Lower leg skin (tissue), 4 donors: ENCODE measurements around the gene GFPT1. TPM values are rescaled to one million over a fixed set of nuclear protein-coding genes. Genes with fewer than 3 reads are reported as not detected.
A peak's percentile ranks its signal among the peaks of the same experiment; 100 is the strongest.

ENCODE experiments used
- DNase-seq, 2 donors: peaks; one replicate each; pipeline ENCODE4 v3.0.0-alpha.2; 2019; ENCODE audit warnings: low spot score in 2 of 2
- H3K4me3 ChIP-seq: fragments of 200-600 bp; sonication (generic); 2 replicates; pipeline ENCODE4 v1.5.1; 2017; ENCODE audit warnings: mild to moderate bottlenecking, low read depth; ENCODE audit not compliant: poor library complexity, severe bottlenecking
- CTCF ChIP-seq, 3 donors: fragments of 450-650 bp; IDR thresholded peaks; one replicate each; pipeline ENCODE4 v1.5.1; 2016; ENCODE audit warnings: antibody characterized with exemption in 3 of 3, mild to moderate bottlenecking in 3 of 3, moderate library complexity in 2 of 3
- POLR2A ChIP-seq, 2 donors: fragments of 450-650 bp; IDR thresholded peaks; one replicate each; pipeline ENCODE4 v1.6.1; 2016 to 2017; ENCODE audit warnings: antibody characterized with exemption in 2 of 2, mild to moderate bottlenecking in 1 of 2, moderate library complexity in 1 of 2
- WGBS, 2 donors: methylation state at CpG; one replicate each; pipeline ENCODE4 v1.1.5; 2018; 5-methylcytosine and 5-hydroxymethylcytosine counted together
- intact Hi-C: fragments of 100-400 bp; cut with DNase I; formaldehyde crosslinking; loops from one replicate; pipeline ENCODE4 v1.15.0; 2023; ENCODE audit warnings: low total_unique reads
- total RNA-seq, 4 donors: library from RNA; depleted of rRNA; stranded (reverse); fragments of >200 nt; gene quantifications; one replicate each; pipeline ENCODE4 v1.1.0, GENCODE V29; 2016

GFPT1 gene
- total RNA-seq, 4 donors from 2014 or later: 9.5 to 12.4 (median 11.2) TPM

- H3K4me3 ChIP-seq: peak overlapping the region; percentile 45
- no peak for TF ChIP-seq POLR2A (IDR thresholded peaks at IDR 0.05)
- peak in 1 of 3 donors; percentile 78 for TF ChIP-seq CTCF (IDR thresholded peaks at IDR 0.05)
- 0 to 1% methylated on average over 38 to 39 of the region's 61 CpGs for whole genome bisulfite sequencing, 2 donors
- intact Hi-C loops: loop anchor here (5.0 kb wide), 1 partner anchor 295 kb away; the partner anchor contains the start of gene ANTXR1
- DNase-seq: peak; percentile 70 to 96
Measured at GRCh38 chr2:69306822-69307578, 80.0 kb downstream of the GFPT1 start.

GRCh38 chr2:69306393-69306821, 80.6 kb downstream of the GFPT1 start:
- WGBS, 2 donors: 0 to 2% methylated on average over 25 to 31 of the region's 31 CpGs
- peak overlapping the region; percentile 45 for H3K4me3 ChIP-seq
- intact Hi-C loops: loop anchor here (5.0 kb wide), 1 partner anchor 294 kb away; the partner anchor contains the start of gene ANTXR1
- no peak for DNase-seq
- TF ChIP-seq CTCF (IDR thresholded peaks at IDR 0.05): no peak
- no peak for TF ChIP-seq POLR2A (IDR thresholded peaks at IDR 0.05)

GRCh38 chr2:69305712-69306392, 81.2 kb downstream of the GFPT1 start:
- intact Hi-C loops: loop anchor here (5.0 kb wide), 1 partner anchor 294 kb away; the partner anchor contains the start of gene ANTXR1

GRCh38 chr2:69305166-69305565, 81.9 kb downstream of the GFPT1 start:
- WGBS, 2 donors: 86 to 91% methylated on average over 7 of the region's 7 CpGs
- DNase-seq: peak in 1 of 2 donors; percentile 81
- no peak overlapping the region for H3K4me3 ChIP-seq
- TF ChIP-seq POLR2A (IDR thresholded peaks at IDR 0.05) (no peak), CTCF (IDR thresholded peaks at IDR 0.05) (no peak)
- intact Hi-C loops: loop anchor here (5.0 kb wide), 1 partner anchor 293 kb away; the partner anchor contains the start of gene ANTXR1

More at GRCh38 chr2:69305712-69306392, 81.2 kb downstream of the GFPT1 start:
- peak overlapping the region; percentile 45 for H3K4me3 ChIP-seq
- DNase-seq: peak in 1 of 2 donors; percentile 85
- TF ChIP-seq POLR2A (IDR thresholded peaks at IDR 0.05) (no peak), CTCF (IDR thresholded peaks at IDR 0.05) (no peak)
- WGBS, 2 donors: 49% methylated on average over 14 to 17 of the region's 17 CpGs

- intact Hi-C loops: loop anchor here (5.0 kb wide), 1 partner anchor 292 kb away; the partner anchor contains the start of gene ANTXR1
- no peak overlapping the region for H3K4me3 ChIP-seq
- TF ChIP-seq CTCF (IDR thresholded peaks at IDR 0.05): no peak
- no peak for TF ChIP-seq POLR2A (IDR thresholded peaks at IDR 0.05)
- peak in 1 of 2 donors; percentile 78 for DNase-seq
- 83 to 85% methylated on average over 13 of the region's 13 CpGs for WGBS, 2 donors
Measured at GRCh38 chr2:69304656-69305055, 82.4 kb downstream of the GFPT1 start.
